Endometrial microvascular endothelial cells (primary cell): ENCODE data around the gene POPDC2. TPM values are rescaled to one million over a fixed set of nuclear protein-coding genes. Genes with fewer than 3 reads are reported as not detected.

Experiments used
- in situ Hi-C: cut with HindIII; loops from 2 replicates; pipeline ENCODE4 v1.10.0; 2017; ENCODE audit warnings: low sequenced_read_pairs, low pct_unique_long_range_greater_than_20kb; ENCODE audit errors: inconsistent ontology term
- total RNA-seq: library from RNA; depleted of rRNA; stranded (reverse); fragments of >200 nt; gene quantifications from one replicate; pipeline ENCODE4 v1.2.3, GENCODE V29; 2015; ENCODE audit errors: inconsistent ontology term

POPDC2 gene
- total RNA-seq, 1 donor from 2014 or later, result not detected

GRCh38 chr3:119627461-119627860, 32.9 kb downstream of the POPDC2 start:
- in situ Hi-C loops, result no loop called here

GRCh38 chr3:119626196-119626595, 34.2 kb downstream of the POPDC2 start:
- in situ Hi-C loops, result no loop called here

GRCh38 chr3:119625451-119626153, 34.8 kb downstream of the POPDC2 start:
- in situ Hi-C loops, result no loop called here

GRCh38 chr3:119624002-119624720, 36.2 kb downstream of the POPDC2 start:
- in situ Hi-C loops, result no loop called here

GRCh38 chr3:119620899-119621298, 39.5 kb downstream of the POPDC2 start:
- in situ Hi-C loops, result no loop called here

- in situ Hi-C loops, result no loop called here
These were observed 41.3 kb downstream of the POPDC2 start for GRCh38 chr3:119619094-119619493.

- in situ Hi-C loops, result no loop called here
These were observed 44.3 kb downstream of the POPDC2 start for GRCh38 chr3:119616056-119616455.

- in situ Hi-C loops, result no loop called here
These were observed 46.5 kb downstream of the POPDC2 start for GRCh38 chr3:119613872-119614271.

GRCh38 chr3:119613201-119613600, 47.2 kb downstream of the POPDC2 start:
- in situ Hi-C loops, result no loop called here

GRCh38 chr3:119611664-119612063, 48.7 kb downstream of the POPDC2 start:
- in situ Hi-C loops, result no loop called here

- in situ Hi-C loops, result no loop called here
These were observed 51.1 kb downstream of the POPDC2 start for GRCh38 chr3:119609301-119609700.

GRCh38 chr3:119608405-119609000, 51.9 kb downstream of the POPDC2 start:
- in situ Hi-C loops, result no loop called here

- in situ Hi-C loops, result no loop called here
These were observed 55.5 kb downstream of the POPDC2 start for GRCh38 chr3:119604878-119605277.

- in situ Hi-C loops, result no loop called here
These were observed 57.7 kb downstream of the POPDC2 start for GRCh38 chr3:119602676-119603075.

GRCh38 chr3:119601154-119601553, 59.2 kb downstream of the POPDC2 start:
- in situ Hi-C loops, result no loop called here

GRCh38 chr3:119600732-119601131, 59.7 kb downstream of the POPDC2 start:
- in situ Hi-C loops, result no loop called here

GRCh38 chr3:119599558-119600174, 60.7 kb downstream of the POPDC2 start:
- in situ Hi-C loops, result no loop called here

- in situ Hi-C loops, result no loop called here
These were observed 61.8 kb downstream of the POPDC2 start for GRCh38 chr3:119598410-119599098.
